Peyer's patch (tissue), 4 donors: ENCODE data around the gene TCAP. TPM values are rescaled to one million over a fixed set of nuclear protein-coding genes. Genes with fewer than 3 reads are reported as not detected.

Experiments used
- DNase-seq, 3 donors: peaks; one replicate each; pipeline ENCODE4 v3.0.0-alpha.2; 2017 to 2019
- H3K27ac ChIP-seq, 4 donors: fragments of 200-600 bp; sonication (generic); one replicate each; pipeline ENCODE4 v1.5.1; 2016 to 2019
- H3K27me3 ChIP-seq, 2 donors: fragments of 200-600 bp; sonication (generic); one replicate each; pipeline ENCODE4 v1.5.1; 2019
- H3K36me3 ChIP-seq, 3 donors: fragments of 200-600 bp; sonication (generic); one replicate each; pipeline ENCODE4 v1.5.1; 2016 to 2019
- H3K4me1 ChIP-seq, 4 donors: fragments of 200-600 bp; sonication (generic); one replicate each; pipeline ENCODE4 v1.5.1; 2016 to 2019
- H3K4me3 ChIP-seq, 4 donors: fragments of 200-600 bp; sonication (generic); 1 replicate in 3 of 4; 2 replicates in 1 of 4; pipeline ENCODE4 v1.5.1; 2016 to 2019; ENCODE audit warnings: mild to moderate bottlenecking in 1 of 4
- H3K9me3 ChIP-seq, 4 donors: fragments of 200-600 bp; sonication (generic); one replicate each; pipeline ENCODE4 v1.5.1; 2016 to 2019; ENCODE audit warnings: mild to moderate bottlenecking in 1 of 4
- POLR2A ChIP-seq, 2 donors: fragments of 450-650 bp; IDR thresholded peaks; one replicate each; pipeline ENCODE4 v1.5.1; 2017; ENCODE audit warnings: antibody characterized with exemption in 2 of 2, mild to moderate bottlenecking in 2 of 2, moderate library complexity in 2 of 2
- total RNA-seq, 4 donors: library from RNA; depleted of rRNA; stranded (reverse); fragments of >200 nt; gene quantifications; one replicate each; pipeline ENCODE4 v1.1.0, GENCODE V29; 2016
- TF ChIP-seq, protein P1 (sequence below), 6 experiments: fragments of 450-650 bp in 4 of 6; fragments of 200-600 bp in 2 of 6; sonication (generic) in 1 of 6; IDR thresholded peaks; one replicate each; pipeline ENCODE4 v1.5.1; 2017 to 2019; ENCODE audit warnings: antibody characterized with exemption in 6 of 6, mild to moderate bottlenecking in 3 of 6, moderate library complexity in 1 of 6

Gene TCAP
- total RNA-seq, 4 donors from 2014 or later: 0.53 to 1.9 (median 1.1) TPM; not detected in 1

DNA sequence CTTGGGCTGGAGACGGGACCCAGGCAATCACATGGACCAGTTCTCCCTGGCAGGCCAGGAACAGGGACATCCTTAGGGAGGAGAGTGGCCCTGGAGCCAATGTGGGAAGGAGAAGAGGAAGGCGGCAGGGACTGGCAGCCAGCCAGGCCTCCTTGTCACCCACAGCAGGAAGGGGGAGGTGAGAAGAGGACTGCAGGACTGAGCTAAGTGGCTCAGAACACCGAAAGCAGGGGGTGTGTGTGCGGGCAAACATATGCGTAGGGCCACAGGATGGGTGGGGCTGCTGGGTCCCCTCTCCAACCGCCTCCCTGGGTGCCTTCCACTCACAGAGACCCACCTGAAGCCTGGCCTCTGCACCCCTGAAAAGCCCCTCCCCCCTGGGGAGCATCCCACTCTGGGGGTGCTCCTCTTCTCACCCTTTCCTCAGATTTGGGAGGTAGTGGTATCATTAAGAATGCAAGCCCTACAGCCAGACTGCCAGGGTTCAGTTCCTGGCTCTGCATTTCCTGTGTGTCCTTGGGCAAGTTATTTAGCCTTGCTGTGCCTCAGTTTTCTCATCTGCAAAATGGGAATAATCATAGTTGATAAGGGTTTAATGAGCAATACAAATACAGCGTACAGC, 11.2 kb downstream of the TCAP start:
- DNase-seq: peak; percentile 59 to 81 (median 78)
- Histone ChIP-seq H3K4me1 (peaks cover 9 to 54% (median 16%) of the 10 kb centered on the region in 4 donors), H3K27me3 (no peaks in the 10 kb centered on the region), H3K36me3 (peaks cover 0 to 3% (median 0%) of the 10 kb centered on the region in 3 donors), H3K9me3 (no peaks in the 10 kb centered on the region), H3K27ac (peak overlapping the region; percentile 14 to 55 (median 30)), H3K4me3 (no peak overlapping the region)
- TF ChIP-seq POLR2A (IDR thresholded peaks at IDR 0.05): no peak

DNA sequence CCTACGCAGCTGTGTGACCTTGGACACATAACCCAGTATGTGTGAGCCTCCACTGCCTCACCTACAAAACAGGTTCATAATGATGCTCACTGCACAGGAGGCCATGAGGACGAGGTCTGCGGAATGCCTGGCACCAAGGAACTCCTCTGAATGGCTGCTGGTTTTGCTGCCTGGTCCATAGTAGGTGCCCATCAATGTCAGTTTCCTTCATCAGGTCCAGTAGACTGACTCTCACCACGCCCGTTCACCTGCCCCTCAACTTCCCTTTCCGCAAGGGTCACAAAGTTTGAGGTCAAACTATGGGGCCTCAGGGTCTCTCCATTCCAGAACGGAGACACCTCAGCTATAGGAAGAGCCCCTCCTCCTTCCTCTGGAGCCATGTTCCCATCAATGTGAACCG, 11.9 kb downstream of the TCAP start:
- Histone ChIP-seq H3K36me3 (peaks cover 0 to 3% (median 0%) of the 10 kb centered on the region in 3 donors), H3K27me3 (no peaks in the 10 kb centered on the region), H3K9me3 (no peaks in the 10 kb centered on the region), H3K27ac (peak overlapping the region in 2 of 4 donors; percentile 32 to 55), H3K4me3 (no peak overlapping the region), H3K4me1 (peaks cover 9 to 51% (median 16%) of the 10 kb centered on the region in 4 donors)
- DNase-seq: peak in 1 of 3 donors; percentile 34
- TF ChIP-seq, protein P1, sequence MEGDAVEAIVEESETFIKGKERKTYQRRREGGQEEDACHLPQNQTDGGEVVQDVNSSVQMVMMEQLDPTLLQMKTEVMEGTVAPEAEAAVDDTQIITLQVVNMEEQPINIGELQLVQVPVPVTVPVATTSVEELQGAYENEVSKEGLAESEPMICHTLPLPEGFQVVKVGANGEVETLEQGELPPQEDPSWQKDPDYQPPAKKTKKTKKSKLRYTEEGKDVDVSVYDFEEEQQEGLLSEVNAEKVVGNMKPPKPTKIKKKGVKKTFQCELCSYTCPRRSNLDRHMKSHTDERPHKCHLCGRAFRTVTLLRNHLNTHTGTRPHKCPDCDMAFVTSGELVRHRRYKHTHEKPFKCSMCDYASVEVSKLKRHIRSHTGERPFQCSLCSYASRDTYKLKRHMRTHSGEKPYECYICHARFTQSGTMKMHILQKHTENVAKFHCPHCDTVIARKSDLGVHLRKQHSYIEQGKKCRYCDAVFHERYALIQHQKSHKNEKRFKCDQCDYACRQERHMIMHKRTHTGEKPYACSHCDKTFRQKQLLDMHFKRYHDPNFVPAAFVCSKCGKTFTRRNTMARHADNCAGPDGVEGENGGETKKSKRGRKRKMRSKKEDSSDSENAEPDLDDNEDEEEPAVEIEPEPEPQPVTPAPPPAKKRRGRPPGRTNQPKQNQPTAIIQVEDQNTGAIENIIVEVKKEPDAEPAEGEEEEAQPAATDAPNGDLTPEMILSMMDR (IDR thresholded peaks at IDR 0.05): no peak
- TF ChIP-seq POLR2A (IDR thresholded peaks at IDR 0.05): no peak

DNA sequence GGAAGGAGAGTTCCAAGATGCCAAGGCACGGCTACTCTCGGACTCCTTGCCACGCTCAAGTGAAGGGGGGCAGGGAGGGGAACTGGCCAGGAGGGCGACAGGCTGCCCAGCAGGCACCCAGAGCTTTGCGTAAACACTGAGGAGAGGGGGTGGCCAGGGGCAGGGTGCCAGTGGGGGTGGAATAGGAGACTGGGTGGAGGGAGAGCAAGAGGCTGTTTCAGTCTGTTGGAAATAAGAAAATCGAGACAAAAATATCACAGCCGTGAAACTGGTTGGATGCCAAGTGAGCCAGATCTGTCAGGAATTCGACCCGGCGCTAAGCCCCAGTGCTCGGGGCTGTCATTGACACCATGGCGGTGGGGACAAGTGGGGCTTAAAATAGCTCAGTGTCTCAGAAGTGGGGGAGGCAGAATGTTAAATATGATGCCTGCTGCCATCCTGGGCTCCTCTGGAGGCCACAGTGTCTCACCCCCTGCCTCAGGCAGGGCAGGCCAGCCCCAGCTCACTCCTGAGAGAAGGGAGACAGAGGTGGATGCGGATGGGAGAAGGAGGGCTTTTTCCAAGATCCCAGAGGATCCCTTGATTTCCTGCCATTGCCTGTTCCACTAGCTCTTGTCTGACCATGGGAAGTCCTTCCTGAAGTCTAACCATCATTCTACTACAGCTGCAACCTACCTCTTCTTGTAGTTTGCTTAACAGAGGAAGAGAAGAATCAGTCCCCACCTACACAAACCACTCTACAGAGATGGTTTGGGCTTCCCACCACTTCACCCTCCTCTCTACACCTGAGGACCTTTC, 12.6 kb downstream of the TCAP start:
- H3K4me1 ChIP-seq: peaks cover 9 to 48% (median 16%) of the 10 kb centered on the region in 4 donors
- TF ChIP-seq, protein P1 (IDR thresholded peaks at IDR 0.05): no peak
- TF ChIP-seq POLR2A (IDR thresholded peaks at IDR 0.05): no peak
- H3K36me3 ChIP-seq: peaks cover 0 to 3% (median 0%) of the 10 kb centered on the region in 3 donors
- H3K4me3 ChIP-seq: no peak overlapping the region
- H3K27me3 ChIP-seq: no peaks in the 10 kb centered on the region
- DNase-seq: peak in 1 of 3 donors; percentile 44
- peak overlapping the region; percentile 68 to 89 (median 71) for H3K27ac ChIP-seq
- H3K9me3 ChIP-seq: no peaks in the 10 kb centered on the region

DNA sequence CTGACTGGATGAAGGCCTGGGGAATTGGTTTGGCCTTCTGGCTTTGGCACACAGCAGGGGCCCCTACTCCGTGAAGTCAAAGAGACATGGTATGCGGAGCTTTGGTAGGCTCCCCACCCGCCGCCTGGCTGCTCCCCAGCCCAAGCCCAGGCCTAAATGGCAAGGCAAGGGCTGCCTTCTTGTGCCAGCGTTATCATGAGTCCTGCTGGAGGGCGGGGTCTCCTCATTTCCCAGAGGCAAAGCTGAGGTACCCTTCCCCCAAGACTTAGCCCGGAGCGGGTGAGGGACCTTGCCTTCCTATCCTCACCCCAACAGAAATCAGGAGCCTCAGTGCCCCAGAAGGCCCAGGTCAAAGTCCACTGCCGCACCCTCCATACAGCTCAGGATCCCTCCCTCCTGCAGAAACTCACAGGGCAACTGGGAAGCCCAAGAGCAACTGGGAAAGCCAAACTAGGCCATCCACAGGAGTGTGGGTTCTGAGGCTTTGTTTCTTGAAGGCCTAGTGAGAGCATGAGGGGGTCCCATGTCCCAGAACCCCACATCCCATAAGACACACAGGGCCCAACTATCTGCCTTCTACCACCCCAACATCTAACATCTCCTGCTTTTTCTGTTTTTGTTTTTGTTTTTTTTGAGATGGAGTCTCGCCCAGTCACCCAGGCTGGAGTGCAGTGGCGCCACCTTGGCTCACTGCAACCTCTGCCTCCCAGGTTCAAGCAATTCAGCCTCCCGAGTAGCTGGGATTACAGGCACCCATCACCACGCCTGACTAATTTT, 13.4 kb downstream of the TCAP start:
- TF ChIP-seq, protein P1 (IDR thresholded peaks at IDR 0.05): no peak
- peak in 1 of 2 donors; percentile 49 for TF ChIP-seq POLR2A (IDR thresholded peaks at IDR 0.05)
- H3K27ac ChIP-seq: peak overlapping the region; percentile 68 to 89 (median 71)
- H3K27me3 ChIP-seq: no peaks in the 10 kb centered on the region
- no peaks in the 10 kb centered on the region for H3K9me3 ChIP-seq
- peaks cover 9 to 48% (median 16%) of the 10 kb centered on the region in 4 donors for H3K4me1 ChIP-seq
- DNase-seq: peak in 2 of 3 donors; percentile 91
- no peak overlapping the region for H3K4me3 ChIP-seq
- peaks cover 0 to 3% (median 0%) of the 10 kb centered on the region in 3 donors for H3K36me3 ChIP-seq

DNA sequence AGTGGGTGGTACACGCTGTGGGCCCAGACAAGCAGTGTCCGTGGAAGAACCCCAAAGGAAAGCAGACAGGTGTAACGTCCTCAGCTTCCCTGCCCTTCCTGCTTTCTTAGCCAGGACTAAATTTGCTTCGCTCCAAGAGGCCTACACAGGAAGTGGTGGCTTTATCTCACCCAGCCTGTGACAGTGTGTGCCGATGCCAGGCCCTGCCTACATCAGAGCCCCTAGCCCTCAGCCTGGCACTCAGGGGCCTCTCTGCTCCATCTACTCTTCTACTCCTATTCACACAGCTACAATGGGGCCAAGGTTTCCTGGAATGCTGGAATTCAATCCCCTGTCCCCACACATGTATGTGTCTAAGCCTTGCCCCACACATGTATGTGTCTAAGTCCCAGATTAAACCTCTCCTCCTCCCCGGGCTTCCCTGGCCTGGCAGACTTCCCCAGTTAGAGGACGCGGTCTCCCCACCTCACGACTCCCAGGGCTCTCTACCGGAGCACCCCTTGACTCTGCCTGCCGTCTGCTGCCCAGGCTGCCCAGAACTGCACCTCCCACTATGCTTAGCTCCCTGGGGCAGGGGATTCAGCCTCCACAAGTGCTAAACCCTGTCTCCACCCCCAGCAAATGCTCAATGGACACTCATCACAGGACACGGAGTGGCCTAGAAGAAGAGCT, 14.5 kb downstream of the TCAP start:
- DNase-seq: peak; percentile 55 to 79 (median 64)
- Histone ChIP-seq H3K27ac (peak overlapping the region; percentile 68 to 89 (median 71)), H3K36me3 (peaks cover 0 to 10% (median 0%) of the 10 kb centered on the region in 3 donors), H3K9me3 (no peaks in the 10 kb centered on the region), H3K4me3 (no peak overlapping the region), H3K4me1 (peaks cover 9 to 44% (median 16%) of the 10 kb centered on the region in 4 donors), H3K27me3 (no peaks in the 10 kb centered on the region)
- TF ChIP-seq, protein P1 (IDR thresholded peaks at IDR 0.05): no peak
- TF ChIP-seq POLR2A (IDR thresholded peaks at IDR 0.05): peak in 1 of 2 donors; percentile 16
